COR-L47 (cell line): ENCODE measurements around the gene LAIR2.
"Not testable (repeated sequence)": the region's sequence is repeated elsewhere in the genome, so short reads cannot be mapped to it uniquely, and the experiment has no call there.

Experiments used
- DNase-seq: peaks from one replicate; lab custom pipeline; 2025; lab: John Stamatoyannopoulos, UW

The LAIR2 gene

GRCh38 chr19:54493967-54494585 is 8.6 kb upstream of the LAIR2 start:
- no peak for DNase-seq

DNA sequence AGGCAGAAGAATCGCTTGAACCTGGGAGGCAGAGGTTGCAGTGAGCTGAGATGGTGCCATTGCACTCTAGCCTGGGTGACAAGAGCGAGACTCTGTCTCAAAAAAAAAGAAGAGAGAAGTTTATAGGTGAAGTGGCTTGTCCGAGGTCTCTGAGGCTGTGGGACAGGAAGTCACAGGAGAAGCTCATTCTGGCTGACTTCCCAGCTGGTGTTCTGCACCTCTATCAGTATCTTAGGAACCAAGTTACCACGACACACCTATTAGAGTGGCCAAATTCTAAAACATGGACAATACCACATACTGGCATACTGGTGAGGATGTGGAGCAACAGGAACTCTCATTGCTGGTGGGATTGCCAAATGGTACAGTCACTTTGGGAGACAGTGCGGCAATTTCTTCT is 7.3 kb upstream of the LAIR2 start:
- not testable (repeated sequence) for DNase-seq

DNA sequence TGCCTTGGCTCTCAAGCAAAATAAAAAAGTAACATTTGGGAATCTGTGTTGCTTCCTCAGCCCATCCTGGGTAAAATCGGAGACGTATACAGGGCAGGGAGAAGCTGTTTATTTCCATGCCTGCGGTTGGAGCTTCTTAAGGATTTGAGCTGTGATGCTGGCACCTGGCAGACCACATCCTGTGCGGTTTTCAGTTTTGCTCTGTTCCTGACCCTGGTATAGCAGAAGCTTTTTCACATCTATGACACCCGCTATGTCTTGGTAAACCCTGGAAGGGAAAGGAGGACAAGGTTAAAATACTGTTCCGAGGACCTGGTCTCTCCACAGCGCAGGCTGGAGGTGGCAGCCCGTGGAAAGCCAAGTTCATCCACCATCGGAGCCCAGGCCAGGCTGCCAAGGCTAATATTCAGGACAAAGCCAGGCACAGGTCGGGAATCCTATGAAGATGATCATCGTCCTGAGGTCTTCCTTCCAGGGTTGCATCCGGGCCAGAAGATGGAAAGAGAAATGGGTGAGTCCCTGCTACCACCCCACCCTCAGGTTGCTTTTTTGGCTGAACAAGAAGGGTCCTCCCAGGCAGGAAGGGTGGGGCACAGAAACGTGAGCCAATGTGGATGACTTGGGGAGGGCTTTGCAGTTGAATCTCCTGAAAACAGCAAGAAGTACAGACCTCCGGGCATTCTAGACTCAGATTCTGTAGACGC is 4.7 kb upstream of the LAIR2 start:
- not testable (repeated sequence) for DNase-seq

- not testable (repeated sequence) for DNase-seq
Measured at GRCh38 chr19:54498451-54498772, 4.2 kb upstream of the LAIR2 start.

DNA sequence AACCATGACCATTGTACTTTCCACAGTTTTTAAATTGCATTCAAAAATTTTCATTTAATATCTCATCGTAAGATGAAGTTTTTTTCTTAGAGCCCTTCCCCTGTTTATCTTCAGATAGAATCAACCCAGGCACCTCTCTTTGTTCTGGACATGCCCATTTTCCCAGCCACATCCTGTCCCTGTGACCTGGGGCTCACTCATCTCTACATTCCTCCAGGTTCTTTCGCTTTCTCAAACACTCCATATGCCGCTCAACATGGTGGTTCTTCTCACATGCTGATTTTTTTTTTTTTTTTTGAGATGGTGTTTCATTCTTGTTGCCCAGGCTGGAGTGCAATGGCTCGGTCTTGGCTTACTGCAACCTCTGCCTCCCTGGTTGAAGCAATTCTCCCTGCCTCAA is 2.9 kb downstream of the LAIR2 start:
- not testable (repeated sequence) for DNase-seq

- no peak for DNase-seq
Measured at GRCh38 chr19:54506079-54506478, 3.4 kb downstream of the LAIR2 start.

- not testable (repeated sequence) for DNase-seq
Measured at GRCh38 chr19:54507038-54507717, 4.5 kb downstream of the LAIR2 start.

DNA sequence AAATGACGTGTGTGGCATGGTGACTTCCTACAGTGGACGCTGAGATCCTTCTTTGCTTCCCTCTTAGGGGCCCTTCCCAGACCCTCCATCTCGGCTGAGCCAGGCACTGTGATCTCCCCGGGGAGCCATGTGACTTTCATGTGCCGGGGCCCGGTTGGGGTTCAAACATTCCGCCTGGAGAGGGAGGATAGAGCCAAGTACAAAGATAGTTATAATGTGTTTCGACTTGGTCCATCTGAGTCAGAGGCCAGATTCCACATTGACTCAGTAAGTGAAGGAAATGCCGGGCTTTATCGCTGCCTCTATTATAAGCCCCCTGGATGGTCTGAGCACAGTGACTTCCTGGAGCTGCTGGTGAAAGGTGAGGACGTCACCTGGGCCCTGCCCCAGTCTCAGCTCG is 5.2 kb downstream of the LAIR2 start:
- DNase-seq = no peak

GRCh38 chr19:54508487-54508886 is 5.9 kb downstream of the LAIR2 start:
- not testable (repeated sequence) for DNase-seq

DNA sequence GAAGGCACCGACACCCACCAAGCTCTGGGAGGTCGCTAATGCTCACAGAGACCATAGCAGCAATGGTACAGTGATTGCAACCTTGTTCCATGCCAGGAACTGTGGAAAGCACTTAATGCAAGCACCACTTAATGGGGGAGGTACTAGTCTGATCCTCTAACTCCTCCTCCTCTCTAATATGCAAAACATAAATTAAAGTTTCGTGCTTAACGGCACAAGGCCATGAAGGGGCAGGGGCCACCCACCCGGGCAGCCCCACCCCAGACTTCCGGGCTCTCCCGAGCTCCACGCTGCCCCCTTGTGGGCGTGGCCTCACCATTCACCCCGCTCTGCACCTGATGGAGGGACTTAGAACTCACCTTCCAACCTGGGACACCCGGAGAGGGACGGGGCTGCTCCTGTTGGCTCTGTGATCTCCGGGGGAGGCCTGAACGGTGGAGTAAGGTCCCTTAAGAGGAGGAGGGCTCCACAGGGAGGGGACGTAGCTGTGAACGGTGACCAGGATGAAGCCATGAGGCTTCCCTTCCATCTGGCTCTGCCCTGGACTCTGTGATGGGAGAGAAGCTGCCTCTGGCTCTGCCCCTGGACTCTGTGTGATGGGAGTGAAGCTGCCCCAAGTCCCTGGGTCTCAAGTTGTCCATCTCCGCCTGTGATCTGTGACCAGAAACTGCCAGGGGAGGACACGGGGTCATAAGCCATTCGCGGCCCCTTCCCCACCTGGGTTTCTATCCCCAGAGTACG is 6.7 kb downstream of the LAIR2 start:
- not testable (repeated sequence) for DNase-seq

DNA sequence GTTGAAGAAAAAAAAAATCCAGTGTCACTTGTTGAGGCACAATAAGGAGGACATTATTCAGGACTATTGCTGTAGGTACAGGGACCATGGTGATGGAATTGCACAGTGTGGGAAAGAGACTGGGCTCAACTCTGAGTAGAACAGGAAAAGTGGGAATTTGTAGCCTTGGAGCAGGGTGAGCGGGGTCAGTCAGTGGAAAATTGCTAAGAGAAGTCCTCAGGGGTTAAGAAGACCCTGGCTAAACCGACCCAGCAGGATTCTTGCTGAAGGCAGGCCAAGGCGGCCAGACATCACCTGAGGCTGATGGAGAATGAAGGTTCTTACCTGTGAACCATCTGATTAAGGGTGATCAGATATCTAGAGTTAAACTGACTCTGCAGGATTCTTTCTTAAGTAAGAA is 12.5 kb downstream of the LAIR2 start:
- no peak for DNase-seq

GRCh38 chr19:54517483-54517882 is 14.9 kb downstream of the LAIR2 start:
- DNase-seq = peak; percentile 79

DNA sequence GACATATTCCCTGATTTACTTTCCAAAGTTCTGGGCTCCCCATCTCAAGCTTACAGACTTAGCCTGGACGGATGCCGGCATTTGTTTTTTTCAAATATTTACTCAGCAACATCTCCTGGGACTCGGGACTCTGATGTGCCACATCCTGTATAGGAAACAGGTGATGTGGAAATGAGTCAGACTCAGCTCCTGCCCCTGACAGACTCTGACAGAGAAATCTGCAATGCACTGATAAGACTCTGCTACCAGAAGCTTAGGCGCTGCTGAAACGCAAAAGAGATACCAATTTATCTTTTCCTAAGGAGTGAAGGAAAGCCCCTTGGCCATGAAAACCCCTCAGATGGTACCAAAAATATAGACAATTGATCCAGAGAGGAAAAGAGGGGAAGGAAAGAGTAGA is 16.2 kb downstream of the LAIR2 start:
- peak; percentile 75 for DNase-seq

DNA sequence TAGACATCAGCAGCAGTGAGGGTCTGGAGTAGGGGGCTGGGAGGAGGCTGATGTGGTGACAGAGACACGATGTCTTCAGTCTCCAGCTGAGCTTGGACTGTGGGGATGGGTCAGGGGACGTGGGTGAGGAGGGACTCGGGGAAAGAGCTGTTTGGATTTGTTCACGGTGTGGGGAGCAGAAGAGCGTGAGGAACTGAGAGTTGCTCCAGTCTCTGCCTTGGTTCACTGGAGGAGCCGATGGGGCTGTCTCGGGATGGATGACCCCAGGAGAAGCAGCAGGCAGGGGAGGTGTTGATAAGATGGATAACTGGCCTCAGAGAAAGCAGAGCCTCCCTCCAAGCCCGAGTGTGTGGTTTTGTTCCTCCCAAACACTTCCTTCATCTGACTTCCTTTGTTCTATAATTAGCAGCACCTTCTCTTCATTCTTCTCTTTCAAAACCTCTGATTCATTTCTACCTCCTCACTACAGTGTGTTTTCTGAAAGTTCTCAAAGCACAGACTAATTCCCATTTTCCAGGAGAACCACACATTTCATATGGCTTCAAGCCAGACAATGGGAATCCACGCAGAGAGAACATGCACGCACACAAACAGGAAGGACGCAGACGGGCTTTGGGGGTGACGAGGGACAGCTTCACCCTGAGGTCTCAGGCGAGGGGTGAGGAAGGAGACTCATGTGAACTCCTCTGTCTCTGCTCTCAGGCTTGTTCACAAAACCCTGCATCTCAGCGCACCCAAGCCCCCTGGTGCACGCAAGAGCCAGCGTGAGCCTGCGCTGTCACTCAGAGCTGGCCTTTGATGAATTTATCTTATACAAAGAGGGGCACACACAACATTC is 18.6 kb downstream of the LAIR2 start:
- no peak for DNase-seq

GRCh38 chr19:54521860-54522513 is 19.4 kb downstream of the LAIR2 start:
- DNase-seq = no peak

GRCh38 chr19:54523403-54523802 is 20.8 kb downstream of the LAIR2 start:
- no peak for DNase-seq

DNA sequence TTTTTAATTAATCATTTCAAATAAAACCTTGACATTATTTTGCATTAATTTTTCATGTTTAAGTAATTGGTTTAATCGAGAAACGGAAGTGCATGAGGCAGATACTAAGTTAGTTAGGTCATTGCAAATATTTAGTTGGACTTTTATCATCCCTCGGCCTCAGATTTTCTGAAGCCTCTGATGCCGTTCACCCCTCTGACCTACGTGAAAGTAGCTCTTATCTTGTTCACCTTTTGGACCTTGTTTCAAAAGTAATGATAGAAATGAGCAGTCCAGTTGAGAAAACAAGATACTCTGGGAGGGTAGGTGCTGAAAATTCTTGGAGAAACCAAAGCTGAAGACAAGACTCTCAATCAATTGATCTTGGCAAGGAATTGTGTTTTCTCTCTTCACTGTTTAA is 23.0 kb downstream of the LAIR2 start:
- DNase-seq = no peak

- DNase-seq = no peak
Measured at GRCh38 chr19:54526972-54527371, 24.3 kb downstream of the LAIR2 start.

DNA sequence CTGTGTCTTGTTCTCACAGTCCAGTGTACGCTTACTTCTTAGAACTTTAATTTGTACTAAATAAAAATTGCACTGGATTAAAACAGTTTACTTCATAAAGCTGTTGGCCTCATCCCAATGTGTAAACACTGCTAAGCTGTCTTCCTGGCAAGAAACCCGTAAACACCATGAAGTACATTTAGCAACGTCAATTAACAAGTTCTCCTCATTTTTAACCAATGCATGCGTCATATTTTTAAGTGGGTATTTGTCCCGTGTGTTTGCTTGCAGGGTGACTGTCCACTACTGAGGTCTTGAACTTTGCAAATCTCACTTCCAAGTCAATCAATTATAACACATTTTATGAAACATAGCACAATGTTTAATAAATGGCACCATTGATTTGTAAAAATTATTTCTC is 28.2 kb downstream of the LAIR2 start:
- peak; percentile 4 for DNase-seq

DNA sequence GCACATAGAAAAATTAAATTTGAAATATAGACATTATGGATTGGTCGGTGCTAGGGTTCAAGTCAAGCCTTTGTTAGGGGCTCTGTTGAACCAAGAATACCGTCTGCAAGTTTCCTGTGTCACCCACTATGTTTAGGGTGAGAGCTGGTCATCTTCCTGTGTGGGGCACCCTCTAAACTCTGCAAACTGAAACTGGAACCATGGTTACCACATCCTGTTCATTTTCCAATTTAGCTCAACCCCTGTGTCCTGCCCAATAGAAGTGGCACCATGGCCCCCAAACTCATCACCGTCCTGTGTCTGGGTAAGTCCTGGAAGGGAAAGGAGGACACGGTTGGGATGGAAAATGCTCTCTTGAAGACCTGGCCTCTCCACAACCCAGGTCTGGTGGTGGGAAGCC is 29.9 kb downstream of the LAIR2 start:
- no peak for DNase-seq

GRCh38 chr19:54533476-54533875 is 30.8 kb downstream of the LAIR2 start:
- DNase-seq = no peak
